ENCODE data around the gene EPB41L5.

EPB41L5 gene

GRCh38 chr2:120204417-120204816, 191.5 kb downstream of the EPB41L5 start:
- DNase-seq = no peak

DNA sequence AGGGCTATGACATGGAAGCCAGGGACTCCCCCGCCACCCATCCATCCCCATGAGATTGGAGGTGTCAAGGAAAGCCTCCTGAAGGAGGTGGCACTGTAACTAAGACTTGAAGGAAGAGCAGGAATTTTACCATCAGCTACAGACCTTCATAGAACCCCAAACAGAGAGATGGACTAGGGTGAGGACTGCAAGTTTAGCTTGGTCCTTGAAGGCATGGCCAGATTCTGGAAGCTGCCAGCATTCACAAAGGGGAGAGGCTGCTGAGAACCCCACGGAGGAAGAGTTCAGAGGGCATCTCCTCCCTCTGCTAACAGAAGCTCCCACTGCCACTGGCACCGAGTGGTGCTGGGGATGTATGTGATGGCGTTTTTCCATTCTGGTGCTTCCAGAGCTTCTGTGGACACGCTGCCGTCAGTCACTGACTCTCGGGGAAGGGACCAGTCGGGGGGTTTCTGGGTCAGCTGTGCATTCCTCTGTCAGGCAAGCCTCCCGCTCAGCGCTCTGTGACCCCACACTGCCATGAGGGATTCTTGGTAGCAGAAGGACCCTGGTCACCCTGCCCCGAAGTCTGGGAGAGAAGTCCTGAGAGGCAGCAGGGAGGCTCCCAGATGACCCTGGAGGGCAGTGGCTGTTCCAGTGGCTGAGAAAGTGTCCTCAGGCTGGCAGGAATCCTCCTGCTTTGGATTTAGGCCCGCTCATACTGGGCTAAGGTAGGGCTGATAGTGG, 192.2 kb downstream of the EPB41L5 start:
- DNase-seq = no peak

DNA sequence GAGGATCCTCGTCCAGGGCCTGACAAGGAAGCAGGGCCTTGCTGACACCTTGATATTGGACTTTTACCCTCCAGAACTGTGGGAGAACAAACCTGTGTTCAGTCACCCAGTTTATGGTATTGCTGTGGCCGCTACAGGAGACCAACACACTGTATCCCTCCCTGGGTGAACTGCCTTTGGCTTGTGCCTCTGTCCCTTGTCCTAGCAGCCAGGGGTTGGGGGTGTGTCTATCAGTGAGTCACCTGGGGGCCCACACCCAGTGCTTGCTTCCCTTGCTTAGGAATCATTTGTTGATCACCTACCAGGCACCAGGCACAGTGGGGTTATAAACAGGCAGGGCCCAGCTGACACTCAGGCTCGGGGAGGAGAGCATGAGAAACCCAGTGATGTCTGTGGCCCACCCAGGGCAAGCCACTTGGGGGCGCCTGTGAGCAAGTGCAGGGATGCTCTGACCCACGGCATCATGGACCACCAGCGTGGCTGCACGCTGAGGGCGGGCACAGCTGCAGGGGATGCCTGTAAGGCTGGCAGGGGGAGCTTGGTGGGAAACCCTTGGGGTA, 193.2 kb downstream of the EPB41L5 start:
- DNase-seq = peak; percentile 82

GRCh38 chr2:120208381-120209353, 195.8 kb downstream of the EPB41L5 start:
- no peak for DNase-seq

DNA sequence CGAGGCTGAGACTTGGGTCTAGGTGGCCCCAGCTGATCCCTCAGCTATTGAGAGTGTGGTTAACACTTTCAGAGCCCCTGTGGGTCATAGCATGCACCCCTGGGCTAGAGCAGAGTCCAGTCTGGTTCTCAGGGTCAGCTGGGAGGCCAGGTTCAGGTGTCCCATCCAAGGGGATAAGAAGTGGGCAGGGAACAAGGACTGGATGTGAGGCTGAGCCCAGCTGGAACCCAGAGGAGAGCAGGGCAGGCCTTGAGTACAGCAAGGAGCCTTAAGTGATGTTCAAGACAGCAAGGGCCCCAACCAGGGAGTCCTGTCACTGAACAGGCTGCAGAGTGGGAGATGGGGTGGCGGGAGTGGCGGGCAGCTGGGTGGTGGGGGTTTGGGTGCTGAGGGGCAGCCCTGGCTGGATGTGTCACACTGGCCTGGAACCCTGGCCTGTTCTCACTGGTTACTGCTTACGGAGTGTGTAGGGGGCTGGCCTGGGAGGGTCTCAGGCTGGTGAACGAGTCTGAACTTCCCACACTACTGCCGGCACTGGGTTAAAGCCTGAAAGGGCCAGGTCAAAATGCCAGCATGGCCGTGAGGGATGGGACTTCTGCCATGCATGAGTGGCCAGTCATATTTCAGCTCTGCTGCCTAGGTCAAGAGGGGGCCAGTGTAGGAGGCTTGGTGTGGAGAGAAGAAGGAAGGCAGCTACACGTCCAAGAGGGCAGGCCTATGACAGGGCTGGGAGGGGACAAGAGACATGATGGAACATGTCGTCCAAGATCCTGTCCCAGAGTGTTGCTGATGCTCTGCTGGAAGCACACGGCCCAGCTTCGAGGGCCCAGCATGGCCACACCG, 196.8 kb downstream of the EPB41L5 start:
- no peak for DNase-seq

DNA sequence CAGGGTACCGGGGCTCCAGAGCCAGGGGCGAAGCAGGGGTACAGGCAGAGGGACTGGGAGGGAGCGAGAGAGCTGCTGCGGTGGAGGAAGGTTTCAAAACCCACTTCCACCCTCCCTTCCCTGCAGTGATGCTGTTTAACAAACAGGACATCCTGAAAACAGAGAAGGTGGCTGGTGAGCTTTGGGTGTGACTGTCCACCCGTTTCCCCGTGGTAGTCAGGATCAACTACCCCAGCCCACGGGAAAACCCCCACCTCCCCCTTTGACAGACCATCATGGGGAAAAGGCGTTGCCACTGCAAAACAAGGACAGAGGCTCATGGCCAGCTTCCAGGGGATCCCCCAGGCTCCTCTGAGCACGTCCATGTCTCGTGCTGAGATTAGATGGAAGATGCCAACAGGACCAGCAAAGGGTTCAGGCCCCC, 197.4 kb downstream of the EPB41L5 start:
- no peak for DNase-seq

DNA sequence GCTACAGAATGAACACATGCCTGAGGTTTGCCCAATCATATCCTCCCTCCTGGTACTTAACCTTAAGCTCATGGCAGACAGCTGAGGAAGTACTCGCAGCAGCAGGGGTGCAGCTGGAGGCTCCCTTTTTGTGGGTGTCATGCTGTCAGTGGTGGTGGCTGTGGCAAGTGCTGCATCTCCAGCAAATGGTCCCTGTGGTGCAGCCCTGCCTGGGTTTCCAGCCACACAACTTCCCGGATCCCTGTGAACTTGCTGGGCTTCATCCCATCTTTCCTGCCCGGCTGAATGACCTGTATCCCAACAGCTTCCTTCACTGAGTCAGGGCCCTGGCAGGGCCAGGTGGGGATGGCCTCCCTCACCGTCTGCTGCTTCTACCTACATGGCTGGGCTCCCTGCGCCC, 205.3 kb downstream of the EPB41L5 start:
- DNase-seq = no peak

DNA sequence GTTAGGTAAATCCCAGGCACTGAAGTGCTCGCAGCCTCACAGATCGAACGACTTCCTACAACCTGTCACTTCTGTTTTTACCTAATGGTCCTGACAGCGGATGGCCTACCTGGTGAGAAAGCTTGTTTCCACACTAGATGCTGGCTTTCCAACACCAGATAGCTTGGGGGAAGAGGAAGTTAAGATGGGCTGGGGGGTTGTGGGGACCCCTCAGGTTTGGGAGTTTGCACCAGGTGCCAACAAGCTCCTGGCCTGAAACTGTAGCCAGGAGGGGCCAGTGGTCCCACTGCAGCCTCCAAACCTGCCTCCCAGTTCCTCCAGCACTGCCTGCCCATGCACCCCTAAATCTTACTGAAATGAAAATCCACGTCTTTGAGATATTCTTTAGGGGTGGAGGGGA, 206.4 kb downstream of the EPB41L5 start:
- no peak for DNase-seq

DNA sequence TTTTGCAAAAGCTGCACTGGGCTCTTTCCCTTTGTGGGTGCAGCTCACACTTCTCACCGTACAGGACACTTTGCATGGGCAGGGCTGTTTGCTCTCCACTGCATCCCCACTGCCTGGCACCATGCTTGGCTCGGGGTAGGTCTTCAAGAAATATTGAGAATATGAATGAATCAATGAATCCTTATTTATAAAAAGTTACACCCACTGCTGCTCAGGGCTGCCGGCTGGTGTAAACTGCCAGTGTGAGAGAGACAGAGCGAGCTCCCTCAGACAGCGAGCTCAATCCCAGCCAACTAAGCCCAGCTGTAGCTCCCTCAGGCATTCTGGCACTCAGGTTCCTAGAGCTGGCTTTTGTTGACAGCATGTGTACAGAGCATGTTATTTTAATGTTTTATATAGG, 206.9 kb downstream of the EPB41L5 start:
- peak; percentile 50 for DNase-seq

DNA sequence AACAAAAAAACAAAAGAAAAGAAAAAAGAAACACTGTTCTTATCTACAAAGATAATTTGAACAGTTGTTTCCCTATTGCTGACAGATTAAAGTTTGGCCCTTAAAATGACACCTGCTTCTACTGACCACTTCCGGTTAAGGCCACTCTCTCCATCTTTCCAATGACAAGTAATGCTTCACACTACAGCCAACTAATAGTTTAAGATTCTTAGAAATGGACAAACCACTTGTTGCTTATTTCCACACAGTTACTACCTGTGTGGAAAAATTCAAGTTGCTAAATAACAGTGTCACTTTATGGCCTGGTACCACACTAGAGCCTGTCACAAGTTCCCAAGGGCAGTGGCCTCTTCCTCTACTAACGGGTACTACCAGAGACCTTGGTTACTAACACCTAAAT, 207.9 kb downstream of the EPB41L5 start:
- no peak for DNase-seq

DNA sequence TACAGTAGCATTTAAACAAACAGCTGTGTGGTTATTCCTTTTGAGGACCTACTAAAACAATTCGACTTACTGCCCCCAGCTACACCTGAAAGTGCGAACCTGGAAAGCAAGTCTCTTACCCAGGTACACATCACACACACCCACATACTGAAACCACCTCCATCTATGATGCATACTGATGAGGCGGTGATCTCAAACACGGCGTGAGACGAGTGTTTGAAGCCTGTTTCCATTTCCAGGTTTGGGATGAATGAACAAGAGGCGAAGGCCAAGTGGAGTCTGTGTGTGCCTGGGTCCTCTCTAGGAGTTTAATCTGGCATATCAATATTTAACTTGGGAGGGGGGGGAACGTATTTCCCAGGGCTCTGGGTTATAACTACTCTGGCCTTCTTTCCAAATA, 208.7 kb downstream of the EPB41L5 start:
- DNase-seq = no peak

DNA sequence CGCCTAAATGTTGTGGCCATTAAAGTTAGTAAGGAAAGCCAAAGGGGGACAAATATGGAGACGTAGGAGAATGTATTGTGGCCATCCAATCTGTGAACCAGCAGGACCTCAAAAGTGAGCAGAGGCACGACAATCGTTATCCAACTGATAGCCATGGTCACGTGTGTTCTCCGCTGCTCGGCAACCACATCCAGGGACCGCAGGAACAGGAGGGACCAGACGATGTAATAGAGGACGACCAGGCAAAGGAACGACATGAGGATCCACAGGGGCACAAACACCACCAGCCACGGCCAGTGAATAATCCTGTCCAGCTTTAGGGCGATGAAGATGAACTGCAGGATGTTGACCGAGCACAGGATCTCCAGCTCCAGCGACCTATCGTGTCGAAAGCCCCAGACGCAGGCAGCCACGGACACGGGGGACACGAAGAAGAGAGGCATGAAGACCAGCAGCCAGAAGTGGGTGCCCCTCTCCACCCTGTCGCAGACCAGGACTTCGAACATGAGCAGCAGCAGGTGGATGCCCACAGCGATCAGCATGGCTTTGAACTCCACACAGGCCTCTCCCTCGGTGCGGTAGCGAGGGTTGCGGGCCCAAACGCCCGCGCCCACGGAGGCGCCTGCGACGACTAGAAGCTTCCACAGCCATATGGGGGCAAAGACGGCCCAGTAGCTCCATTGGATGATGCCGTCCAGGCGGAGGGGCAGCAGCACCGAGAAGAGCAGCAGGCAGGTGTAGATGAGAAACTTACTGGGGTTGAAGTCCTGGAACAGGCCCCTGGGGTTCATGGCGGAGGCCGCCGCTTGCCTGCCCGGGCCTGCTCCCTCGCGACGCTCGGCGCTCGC, 209.5 kb downstream of the EPB41L5 start:
- DNase-seq = no peak

- peak; percentile 96 for DNase-seq
These were observed 210.4 kb downstream of the EPB41L5 start, which contains the start of gene TMEM185B for GRCh38 chr2:120223034-120223912. TMEM185B (minus strand) TSS chr2:120223400; CDS start chr2:120222976, 424 bp downstream.

- no peak for DNase-seq
These were observed 211.4 kb downstream of the EPB41L5 start for GRCh38 chr2:120224256-120224655.

DNA sequence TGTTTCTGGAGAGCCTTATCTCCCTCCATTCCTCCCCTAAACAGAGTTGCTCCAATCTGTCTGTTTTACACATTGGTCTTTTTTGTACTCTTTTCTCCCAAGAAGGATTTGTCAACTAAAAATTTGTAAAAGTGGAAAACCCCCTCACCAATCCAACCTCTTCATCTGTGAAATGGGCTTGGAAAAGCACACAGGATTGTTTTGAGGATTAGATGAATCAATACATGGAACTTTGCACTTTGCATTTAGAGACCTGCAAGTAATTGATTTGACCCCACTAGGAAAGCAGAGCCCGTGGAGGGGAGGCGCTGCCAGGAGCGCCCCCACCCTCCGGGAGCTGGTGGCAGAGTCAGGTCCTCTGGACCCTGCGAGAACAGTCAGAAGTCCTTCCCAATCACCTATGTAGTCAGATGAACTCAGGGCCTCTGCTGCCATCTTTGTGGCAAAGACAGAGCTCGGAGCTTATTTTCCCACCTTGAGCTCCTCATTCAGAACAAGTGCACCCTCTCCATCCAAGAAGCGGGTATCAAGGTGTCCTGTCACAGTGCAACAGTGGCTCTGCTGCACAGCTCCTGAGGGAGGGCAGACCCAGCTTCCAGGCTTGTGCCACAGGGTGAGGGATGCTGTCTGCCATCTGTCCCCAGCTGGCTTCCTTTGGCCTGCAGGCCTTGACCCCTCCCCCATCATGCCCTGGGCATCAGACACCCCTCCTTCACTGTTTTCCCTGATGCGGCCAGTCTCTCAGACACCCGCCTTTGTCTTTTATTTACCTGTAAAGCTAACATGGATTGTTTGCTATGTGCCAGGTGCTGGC, 212.1 kb downstream of the EPB41L5 start:
- no peak for DNase-seq

DNA sequence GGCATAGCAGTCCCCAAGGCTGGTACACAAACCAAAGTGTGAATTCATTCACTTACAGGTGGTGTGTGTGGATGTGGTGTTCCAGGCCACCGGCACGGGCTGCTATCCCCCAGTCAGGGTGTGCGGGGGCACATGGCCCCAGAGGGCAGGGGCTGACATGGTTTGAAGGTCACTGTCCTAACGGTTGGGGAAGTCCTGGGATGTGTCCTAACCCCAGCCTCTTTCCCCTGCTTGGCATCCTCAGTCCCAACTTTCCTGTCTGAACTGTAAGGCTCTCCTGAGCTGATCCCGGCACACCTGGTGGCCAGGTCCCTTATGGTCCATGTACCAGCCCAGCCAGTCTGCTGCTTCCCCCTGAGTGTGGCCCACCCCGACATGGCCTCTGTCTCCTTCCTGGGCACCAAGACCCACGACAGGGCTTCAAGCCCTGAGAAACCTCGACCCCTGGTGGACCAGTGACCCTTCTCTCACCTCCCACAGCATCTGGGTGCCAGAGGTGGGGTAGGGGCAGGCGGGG, 212.7 kb downstream of the EPB41L5 start:
- no peak for DNase-seq

DNA sequence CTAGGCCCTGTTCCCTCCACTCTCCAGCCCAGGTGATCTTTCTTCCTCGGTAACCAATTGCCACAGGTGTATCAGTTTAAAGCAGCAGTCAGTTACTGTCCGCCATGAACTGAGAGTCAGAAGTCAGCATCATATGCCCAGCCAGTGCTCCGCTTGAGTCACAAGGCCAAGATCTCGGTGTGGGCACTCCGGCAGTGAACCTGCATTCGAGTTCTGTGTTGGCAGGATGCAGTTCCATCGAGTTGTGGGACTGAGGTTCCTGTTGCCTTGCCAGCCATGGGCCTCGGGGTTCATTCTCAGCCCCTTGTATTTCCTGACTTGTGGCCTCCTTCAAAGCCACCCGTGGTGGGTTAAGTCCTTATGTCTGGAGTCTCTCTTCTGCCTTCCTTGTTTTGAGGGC, 213.4 kb downstream of the EPB41L5 start:
- DNase-seq = no peak

DNA sequence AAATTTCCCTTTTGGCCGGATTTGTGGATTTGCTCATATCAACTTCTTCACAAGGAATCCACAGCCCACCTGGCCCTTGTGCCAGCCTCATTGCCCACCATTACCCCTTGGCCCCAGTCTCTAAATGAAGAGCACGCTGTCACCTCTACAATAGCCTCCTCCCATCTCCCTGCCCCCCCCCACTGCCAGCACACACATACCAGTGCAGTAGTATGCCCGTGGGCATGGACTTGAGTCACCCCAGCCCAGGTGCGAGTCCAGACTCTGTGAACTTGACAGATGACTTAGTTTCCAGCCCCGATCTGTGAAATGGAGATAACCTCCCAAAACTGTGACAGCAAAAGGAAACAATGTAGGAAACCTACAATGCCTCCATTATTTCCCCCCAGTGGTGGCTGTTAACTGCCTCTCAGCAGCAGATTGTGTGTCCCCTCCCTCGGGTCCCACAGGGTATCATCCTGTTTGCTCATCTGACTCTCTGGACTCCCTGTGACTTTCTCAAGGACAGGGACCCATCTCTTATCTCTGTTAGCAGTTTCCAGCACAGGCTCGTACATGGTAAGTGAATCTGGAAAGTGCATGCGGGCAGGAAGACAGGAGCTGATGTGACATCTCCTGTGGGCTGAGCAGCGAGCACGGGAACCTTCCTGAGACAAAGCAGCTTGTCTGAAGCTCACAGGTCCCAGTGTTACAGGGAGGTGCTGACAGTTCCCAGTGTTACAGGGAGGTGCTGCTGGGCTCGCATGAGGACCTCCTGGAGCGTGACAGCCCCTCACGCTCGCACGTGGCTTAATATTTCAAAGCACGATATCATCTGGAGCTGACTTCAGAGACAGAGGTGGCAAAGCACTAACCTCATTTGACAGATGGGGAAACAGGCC, 214.5 kb downstream of the EPB41L5 start:
- DNase-seq = no peak

Measured in activated CD8-positive, alpha-beta memory T cell treated with anti-CD3 and anti-CD28 coated beads for 24 hours (primary cell).